Stimulated activated CD8-positive, alpha-beta memory T cell treated with anti-CD3 and anti-CD28 coated beads, Interleukin-15, amount 100 ng/mL, for 4 hours (primary cell): Measurements from ENCODE around the gene CDH13.

ENCODE experiments used
- DNase-seq, 2 donors: peaks; one replicate each; pipeline ENCODE4 v3.0.0-alpha.2; 2020; ENCODE audit warnings: low read depth in 2 of 2

The CDH13 gene

GRCh38 chr16:82841108-82841507 lies 214.3 kb downstream of the CDH13 start:
- no peak for DNase-seq

- DNase-seq, result no peak
These were observed 217.0 kb downstream of the CDH13 start for GRCh38 chr16:82843606-82844271.

GRCh38 chr16:82845116-82845515 lies 218.3 kb downstream of the CDH13 start:
- DNase-seq, result no peak

- DNase-seq, result no peak
These were observed 220.0 kb downstream of the CDH13 start for GRCh38 chr16:82846806-82847205.

GRCh38 chr16:82848013-82848412 lies 221.2 kb downstream of the CDH13 start:
- DNase-seq, result no peak

- no peak for DNase-seq
These were observed 225.7 kb downstream of the CDH13 start for GRCh38 chr16:82852388-82853008.

- DNase-seq, result no peak
These were observed 228.7 kb downstream of the CDH13 start for GRCh38 chr16:82855471-82855870.

GRCh38 chr16:82857693-82858365 lies 231.1 kb downstream of the CDH13 start:
- DNase-seq, result no peak

GRCh38 chr16:82859662-82860061 lies 232.9 kb downstream of the CDH13 start:
- no peak for DNase-seq

GRCh38 chr16:82860071-82860470 lies 233.3 kb downstream of the CDH13 start:
- no peak for DNase-seq

- DNase-seq, result no peak
These were observed 235.3 kb downstream of the CDH13 start for GRCh38 chr16:82862057-82862456.

GRCh38 chr16:82864332-82865040 lies 237.7 kb downstream of the CDH13 start:
- no peak for DNase-seq

- no peak for DNase-seq
These were observed 238.6 kb downstream of the CDH13 start for GRCh38 chr16:82865412-82865811.

- no peak for DNase-seq
These were observed 240.7 kb downstream of the CDH13 start for GRCh38 chr16:82867485-82867884.

GRCh38 chr16:82874271-82874670 lies 247.5 kb downstream of the CDH13 start:
- DNase-seq, result no peak

GRCh38 chr16:82874672-82875071 lies 247.9 kb downstream of the CDH13 start:
- DNase-seq, result no peak

- DNase-seq, result no peak
These were observed 250.2 kb downstream of the CDH13 start for GRCh38 chr16:82876951-82877350.

GRCh38 chr16:82878466-82878865 lies 251.7 kb downstream of the CDH13 start:
- DNase-seq, result no peak

- DNase-seq, result no peak
These were observed 253.6 kb downstream of the CDH13 start for GRCh38 chr16:82880346-82880745.

- DNase-seq, result no peak
These were observed 254.7 kb downstream of the CDH13 start for GRCh38 chr16:82881516-82881915.

GRCh38 chr16:82882226-82882625 lies 255.5 kb downstream of the CDH13 start:
- DNase-seq, result no peak
